ENCODE results near the gene MYO1E.

Gene MYO1E

DNA sequence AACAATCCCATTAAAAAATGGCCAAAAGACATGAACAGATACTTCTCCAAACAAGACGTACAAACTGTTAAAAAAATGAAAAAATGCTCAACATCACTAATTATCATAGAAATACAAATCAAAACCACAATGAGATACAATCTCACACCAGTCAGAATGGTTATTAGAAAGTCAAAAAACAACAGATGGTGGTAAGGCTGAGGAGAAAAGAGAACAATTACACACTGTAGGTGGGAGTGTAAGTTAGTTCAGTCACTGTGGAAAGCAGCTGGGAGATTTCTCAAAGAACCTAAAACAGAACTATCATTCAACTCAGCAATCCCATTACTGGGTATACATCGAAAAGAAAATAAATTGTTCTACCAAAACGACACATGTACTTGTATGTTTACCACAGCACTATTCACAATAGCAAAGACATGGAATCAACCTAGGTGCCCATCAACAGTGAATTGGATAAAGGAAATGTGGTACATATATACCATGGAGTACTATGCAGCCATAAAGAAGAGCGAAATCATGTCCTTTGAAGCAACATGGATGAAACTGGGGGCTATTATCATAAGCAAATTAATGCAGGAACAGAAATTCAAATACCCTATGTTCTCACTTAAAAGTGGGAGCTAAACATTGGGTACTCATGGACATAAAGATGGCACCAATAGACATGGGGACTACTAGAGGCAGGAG lies 51.5 kb downstream of the MYO1E start:
- H3K27ac ChIP-seq (ENCODE audit: low read length), result no peak overlapping the region
- no peak overlapping the region for H3K9ac ChIP-seq (ENCODE audit: low read length in 2 of 2)
- H3K9me3 ChIP-seq (ENCODE audit: control insufficient read depth in 2 of 2, low read length in 2 of 2), result no peaks in the 10 kb centered on the region
- no peaks in the 10 kb centered on the region for H3K27me3 ChIP-seq (ENCODE audit: control insufficient read depth in 1 of 2, insufficient read depth in 2 of 2, low read length in 2 of 2)
- no peaks in the 10 kb centered on the region for H3K4me1 ChIP-seq (ENCODE audit: control insufficient read depth, insufficient read depth, low read length)
- no peaks in the 10 kb centered on the region for H3K36me3 ChIP-seq (ENCODE audit: control insufficient read depth in 2 of 2, insufficient read depth in 2 of 2, low read length in 2 of 2)
- H3K4me3 ChIP-seq (ENCODE audit: low read length in 2 of 2), result no peak overlapping the region

DNA sequence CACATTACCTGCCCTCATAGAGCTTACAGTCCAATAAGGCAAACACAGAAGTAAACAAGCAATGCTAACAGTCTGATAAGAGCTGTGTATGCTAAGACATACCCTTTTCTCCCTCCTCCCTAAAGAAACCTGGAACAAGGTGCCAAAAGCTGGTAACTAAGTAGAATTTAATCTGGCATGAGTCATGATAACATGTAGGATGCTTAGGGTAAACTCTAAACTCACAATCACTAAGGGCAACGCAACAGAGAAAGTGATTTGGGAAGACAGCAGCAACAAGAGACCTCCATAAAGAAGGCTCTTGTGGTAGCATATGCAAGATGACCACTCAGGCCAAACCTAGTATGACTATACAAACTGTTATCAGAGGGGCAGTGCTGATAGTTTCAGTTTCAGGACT lies 55.5 kb downstream of the MYO1E start:
- no peak overlapping the region for H3K4me3 ChIP-seq (ENCODE audit: low read length in 2 of 2)
- no peaks in the 10 kb centered on the region for H3K27me3 ChIP-seq (ENCODE audit: control insufficient read depth in 1 of 2, insufficient read depth in 2 of 2, low read length in 2 of 2)
- peaks cover 17% of the 10 kb centered on the region for H3K4me1 ChIP-seq (ENCODE audit: control insufficient read depth, insufficient read depth, low read length)
- no peaks in the 10 kb centered on the region for H3K9me3 ChIP-seq (ENCODE audit: control insufficient read depth in 2 of 2, low read length in 2 of 2)
- H3K9ac ChIP-seq (ENCODE audit: low read length in 2 of 2), result no peak overlapping the region
- H3K36me3 ChIP-seq (ENCODE audit: control insufficient read depth in 2 of 2, insufficient read depth in 2 of 2, low read length in 2 of 2), result no peaks in the 10 kb centered on the region
- no peak overlapping the region for H3K27ac ChIP-seq (ENCODE audit: low read length)

GRCh38 chr15:59315914-59316451 lies 56.7 kb downstream of the MYO1E start:
- Histone ChIP-seq H3K4me1 (ENCODE audit: control insufficient read depth, insufficient read depth, low read length) (peaks cover 17% of the 10 kb centered on the region), H3K36me3 (ENCODE audit: control insufficient read depth in 2 of 2, insufficient read depth in 2 of 2, low read length in 2 of 2) (no peaks in the 10 kb centered on the region), H3K27ac (ENCODE audit: low read length) (no peak overlapping the region), H3K4me3 (ENCODE audit: low read length in 2 of 2) (no peak overlapping the region), H3K9ac (ENCODE audit: low read length in 2 of 2) (no peak overlapping the region), H3K27me3 (ENCODE audit: control insufficient read depth in 1 of 2, insufficient read depth in 2 of 2, low read length in 2 of 2) (no peaks in the 10 kb centered on the region), H3K9me3 (ENCODE audit: control insufficient read depth in 2 of 2, low read length in 2 of 2) (no peaks in the 10 kb centered on the region)

GRCh38 chr15:59313641-59314332 lies 58.9 kb downstream of the MYO1E start:
- Histone ChIP-seq H3K27ac (ENCODE audit: low read length) (no peak overlapping the region), H3K36me3 (ENCODE audit: control insufficient read depth in 2 of 2, insufficient read depth in 2 of 2, low read length in 2 of 2) (no peaks in the 10 kb centered on the region), H3K4me1 (ENCODE audit: control insufficient read depth, insufficient read depth, low read length) (peaks cover 17% of the 10 kb centered on the region), H3K27me3 (ENCODE audit: control insufficient read depth in 1 of 2, insufficient read depth in 2 of 2, low read length in 2 of 2) (no peaks in the 10 kb centered on the region), H3K9me3 (ENCODE audit: control insufficient read depth in 2 of 2, low read length in 2 of 2) (no peaks in the 10 kb centered on the region), H3K4me3 (ENCODE audit: low read length in 2 of 2) (peak overlapping the region in 1 of 2 donors; percentile 22), H3K9ac (ENCODE audit: low read length in 2 of 2) (peak overlapping the region in 1 of 2 donors; percentile 13)

- Histone ChIP-seq H3K9me3 (ENCODE audit: control insufficient read depth in 2 of 2, low read length in 2 of 2) (no peaks in the 10 kb centered on the region), H3K4me1 (ENCODE audit: control insufficient read depth, insufficient read depth, low read length) (peaks cover 18% of the 10 kb centered on the region), H3K27ac (ENCODE audit: low read length) (no peak overlapping the region), H3K36me3 (ENCODE audit: control insufficient read depth in 2 of 2, insufficient read depth in 2 of 2, low read length in 2 of 2) (no peaks in the 10 kb centered on the region), H3K27me3 (ENCODE audit: control insufficient read depth in 1 of 2, insufficient read depth in 2 of 2, low read length in 2 of 2) (no peaks in the 10 kb centered on the region), H3K4me3 (ENCODE audit: low read length in 2 of 2) (no peak overlapping the region), H3K9ac (ENCODE audit: low read length in 2 of 2) (no peak overlapping the region)
Observed at GRCh38 chr15:59312205-59312604, 60.5 kb downstream of the MYO1E start.

- Histone ChIP-seq H3K4me1 (ENCODE audit: control insufficient read depth, insufficient read depth, low read length) (peaks cover 23% of the 10 kb centered on the region), H3K27ac (ENCODE audit: low read length) (no peak overlapping the region), H3K9ac (ENCODE audit: low read length in 2 of 2) (no peak overlapping the region), H3K36me3 (ENCODE audit: control insufficient read depth in 2 of 2, insufficient read depth in 2 of 2, low read length in 2 of 2) (no peaks in the 10 kb centered on the region), H3K27me3 (ENCODE audit: control insufficient read depth in 1 of 2, insufficient read depth in 2 of 2, low read length in 2 of 2) (no peaks in the 10 kb centered on the region), H3K9me3 (ENCODE audit: control insufficient read depth in 2 of 2, low read length in 2 of 2) (no peaks in the 10 kb centered on the region), H3K4me3 (ENCODE audit: low read length in 2 of 2) (no peak overlapping the region)
Observed at GRCh38 chr15:59311195-59311594, 61.5 kb downstream of the MYO1E start.

GRCh38 chr15:59309405-59309804 lies 63.3 kb downstream of the MYO1E start:
- Histone ChIP-seq H3K9me3 (ENCODE audit: control insufficient read depth in 2 of 2, low read length in 2 of 2) (no peaks in the 10 kb centered on the region), H3K27me3 (ENCODE audit: control insufficient read depth in 1 of 2, insufficient read depth in 2 of 2, low read length in 2 of 2) (no peaks in the 10 kb centered on the region), H3K9ac (ENCODE audit: low read length in 2 of 2) (no peak overlapping the region), H3K4me3 (ENCODE audit: low read length in 2 of 2) (no peak overlapping the region), H3K4me1 (ENCODE audit: control insufficient read depth, insufficient read depth, low read length) (peaks cover 20% of the 10 kb centered on the region), H3K27ac (ENCODE audit: low read length) (no peak overlapping the region), H3K36me3 (ENCODE audit: control insufficient read depth in 2 of 2, insufficient read depth in 2 of 2, low read length in 2 of 2) (no peaks in the 10 kb centered on the region)

GRCh38 chr15:59307165-59307537 lies 65.5 kb downstream of the MYO1E start:
- no peak overlapping the region for H3K4me3 ChIP-seq (ENCODE audit: low read length in 2 of 2)
- H3K9ac ChIP-seq (ENCODE audit: low read length in 2 of 2), result no peak overlapping the region
- peaks cover 6% of the 10 kb centered on the region for H3K4me1 ChIP-seq (ENCODE audit: control insufficient read depth, insufficient read depth, low read length)
- H3K27ac ChIP-seq (ENCODE audit: low read length), result no peak overlapping the region
- H3K36me3 ChIP-seq (ENCODE audit: control insufficient read depth in 2 of 2, insufficient read depth in 2 of 2, low read length in 2 of 2), result no peaks in the 10 kb centered on the region
- no peaks in the 10 kb centered on the region for H3K9me3 ChIP-seq (ENCODE audit: control insufficient read depth in 2 of 2, low read length in 2 of 2)
- H3K27me3 ChIP-seq (ENCODE audit: control insufficient read depth in 1 of 2, insufficient read depth in 2 of 2, low read length in 2 of 2), result no peaks in the 10 kb centered on the region

GRCh38 chr15:59306520-59307164 lies 66.0 kb downstream of the MYO1E start:
- no peak overlapping the region for H3K4me3 ChIP-seq (ENCODE audit: low read length in 2 of 2)
- no peaks in the 10 kb centered on the region for H3K9me3 ChIP-seq (ENCODE audit: control insufficient read depth in 2 of 2, low read length in 2 of 2)
- no peaks in the 10 kb centered on the region for H3K27me3 ChIP-seq (ENCODE audit: control insufficient read depth in 1 of 2, insufficient read depth in 2 of 2, low read length in 2 of 2)
- no peak overlapping the region for H3K9ac ChIP-seq (ENCODE audit: low read length in 2 of 2)
- H3K27ac ChIP-seq (ENCODE audit: low read length), result no peak overlapping the region
- H3K36me3 ChIP-seq (ENCODE audit: control insufficient read depth in 2 of 2, insufficient read depth in 2 of 2, low read length in 2 of 2), result no peaks in the 10 kb centered on the region
- peaks cover 6% of the 10 kb centered on the region for H3K4me1 ChIP-seq (ENCODE audit: control insufficient read depth, insufficient read depth, low read length)

GRCh38 chr15:59304807-59305206 lies 67.9 kb downstream of the MYO1E start:
- Histone ChIP-seq H3K4me1 (ENCODE audit: control insufficient read depth, insufficient read depth, low read length) (peaks cover 13% of the 10 kb centered on the region), H3K9me3 (ENCODE audit: control insufficient read depth in 2 of 2, low read length in 2 of 2) (no peaks in the 10 kb centered on the region), H3K27me3 (ENCODE audit: control insufficient read depth in 1 of 2, insufficient read depth in 2 of 2, low read length in 2 of 2) (no peaks in the 10 kb centered on the region), H3K9ac (ENCODE audit: low read length in 2 of 2) (no peak overlapping the region), H3K4me3 (ENCODE audit: low read length in 2 of 2) (no peak overlapping the region), H3K27ac (ENCODE audit: low read length) (no peak overlapping the region), H3K36me3 (ENCODE audit: control insufficient read depth in 2 of 2, insufficient read depth in 2 of 2, low read length in 2 of 2) (no peaks in the 10 kb centered on the region)

Data from stomach smooth muscle (tissue), 2 donors.